DND-41 (cell line): ENCODE data around the gene FBXW8.

Experiments
- EZH2 ChIP-seq: IDR thresholded peaks from 3 replicates; pipeline ENCODE4 v1.6.1; 2012; ENCODE audit warnings: borderline replicate concordance, low read depth, mild to moderate bottlenecking, moderate library complexity, low read length, inconsistent platforms; ENCODE audit not compliant: severe bottlenecking
- TF ChIP-seq, protein P1 (sequence below): IDR thresholded peaks from 2 replicates; pipeline ENCODE4 v1.5.1; 2012; ENCODE audit warnings: borderline replicate concordance, low read length, moderate library complexity, mild to moderate bottlenecking; ENCODE audit not compliant: poor library complexity, severe bottlenecking; ENCODE audit errors: extremely low read depth

DNA sequence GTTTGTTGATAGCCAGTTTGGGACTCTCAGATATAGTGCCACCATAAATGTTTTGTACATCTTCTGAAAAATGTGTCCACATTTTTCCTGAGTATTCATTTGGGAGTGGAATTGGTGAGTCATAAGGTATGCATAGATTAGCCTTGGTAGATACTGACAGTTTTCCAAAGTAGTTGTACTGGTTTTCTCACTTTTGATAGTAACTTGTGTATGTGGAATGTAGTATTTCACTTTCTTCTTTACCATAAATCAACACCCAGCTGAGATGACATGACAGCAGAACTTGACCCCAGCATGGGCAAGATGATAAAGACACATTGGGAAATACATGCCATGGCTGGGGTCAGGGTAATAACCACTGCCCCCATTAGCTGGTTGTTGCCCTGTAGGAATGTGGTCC is 5.4 kb downstream of the FBXW8 start:
- TF ChIP-seq, protein P1, sequence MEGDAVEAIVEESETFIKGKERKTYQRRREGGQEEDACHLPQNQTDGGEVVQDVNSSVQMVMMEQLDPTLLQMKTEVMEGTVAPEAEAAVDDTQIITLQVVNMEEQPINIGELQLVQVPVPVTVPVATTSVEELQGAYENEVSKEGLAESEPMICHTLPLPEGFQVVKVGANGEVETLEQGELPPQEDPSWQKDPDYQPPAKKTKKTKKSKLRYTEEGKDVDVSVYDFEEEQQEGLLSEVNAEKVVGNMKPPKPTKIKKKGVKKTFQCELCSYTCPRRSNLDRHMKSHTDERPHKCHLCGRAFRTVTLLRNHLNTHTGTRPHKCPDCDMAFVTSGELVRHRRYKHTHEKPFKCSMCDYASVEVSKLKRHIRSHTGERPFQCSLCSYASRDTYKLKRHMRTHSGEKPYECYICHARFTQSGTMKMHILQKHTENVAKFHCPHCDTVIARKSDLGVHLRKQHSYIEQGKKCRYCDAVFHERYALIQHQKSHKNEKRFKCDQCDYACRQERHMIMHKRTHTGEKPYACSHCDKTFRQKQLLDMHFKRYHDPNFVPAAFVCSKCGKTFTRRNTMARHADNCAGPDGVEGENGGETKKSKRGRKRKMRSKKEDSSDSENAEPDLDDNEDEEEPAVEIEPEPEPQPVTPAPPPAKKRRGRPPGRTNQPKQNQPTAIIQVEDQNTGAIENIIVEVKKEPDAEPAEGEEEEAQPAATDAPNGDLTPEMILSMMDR, result no peak
- no peak for TF ChIP-seq EZH2
